Gastrocnemius medialis (tissue), 4 donors: Measurements from ENCODE around the gene IFNGR2.

Source experiments
- POLR2A ChIP-seq, 2 donors: fragments of 450-650 bp; IDR thresholded peaks; one replicate each; pipeline ENCODE4 v1.6.1; 2017; ENCODE audit warnings: antibody characterized with exemption in 2 of 2, mild to moderate bottlenecking in 2 of 2, moderate library complexity in 2 of 2
- TF ChIP-seq, protein P1 (sequence below), 5 experiments: fragments of 450-650 bp in 3 of 5; fragments of 200-600 bp in 2 of 5; sonication (generic) in 2 of 5; IDR thresholded peaks in 4 of 5; conservative IDR thresholded peaks in 1 of 5; 1 replicate in 4 of 5; 2 replicates in 1 of 5; pipeline ENCODE4 v1.5.1; 2016 to 2019; ENCODE audit warnings: antibody characterized with exemption in 5 of 5, mild to moderate bottlenecking in 3 of 5, moderate library complexity in 3 of 5

DNA sequence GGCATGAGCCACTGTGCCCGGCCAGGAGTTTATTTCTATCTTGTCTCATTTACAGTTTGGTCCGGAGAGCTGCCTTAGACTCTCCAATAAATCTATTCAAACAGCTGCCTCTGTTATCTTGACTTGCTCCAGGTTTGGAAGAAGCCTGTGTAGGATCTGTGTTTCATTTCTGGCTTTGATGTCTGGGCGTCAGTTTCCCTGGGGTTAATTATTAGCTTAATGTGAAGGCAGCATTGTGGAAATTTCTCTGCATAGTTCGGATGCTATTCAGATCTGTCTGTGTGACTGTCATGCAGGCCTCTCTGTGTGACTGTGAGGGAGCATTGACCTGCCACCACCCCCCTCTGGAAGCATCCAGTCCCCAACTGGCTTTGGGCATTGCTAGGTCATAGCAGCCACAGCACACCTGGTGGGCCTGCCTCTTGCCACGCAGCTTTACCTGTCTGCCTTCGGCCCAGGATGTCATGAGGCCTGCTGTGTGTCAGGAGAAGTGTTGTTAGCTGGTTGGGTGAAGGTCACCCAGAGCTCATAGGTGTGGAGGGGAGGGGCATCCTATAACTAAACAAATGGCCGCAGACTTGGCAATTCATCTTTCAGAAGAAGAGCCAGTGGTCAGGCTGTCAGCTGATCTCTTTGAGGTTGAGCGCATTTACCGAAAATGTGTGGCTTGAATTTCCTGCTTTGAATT lies 9.8 kb downstream of the IFNGR2 start:
- TF ChIP-seq, protein P1, sequence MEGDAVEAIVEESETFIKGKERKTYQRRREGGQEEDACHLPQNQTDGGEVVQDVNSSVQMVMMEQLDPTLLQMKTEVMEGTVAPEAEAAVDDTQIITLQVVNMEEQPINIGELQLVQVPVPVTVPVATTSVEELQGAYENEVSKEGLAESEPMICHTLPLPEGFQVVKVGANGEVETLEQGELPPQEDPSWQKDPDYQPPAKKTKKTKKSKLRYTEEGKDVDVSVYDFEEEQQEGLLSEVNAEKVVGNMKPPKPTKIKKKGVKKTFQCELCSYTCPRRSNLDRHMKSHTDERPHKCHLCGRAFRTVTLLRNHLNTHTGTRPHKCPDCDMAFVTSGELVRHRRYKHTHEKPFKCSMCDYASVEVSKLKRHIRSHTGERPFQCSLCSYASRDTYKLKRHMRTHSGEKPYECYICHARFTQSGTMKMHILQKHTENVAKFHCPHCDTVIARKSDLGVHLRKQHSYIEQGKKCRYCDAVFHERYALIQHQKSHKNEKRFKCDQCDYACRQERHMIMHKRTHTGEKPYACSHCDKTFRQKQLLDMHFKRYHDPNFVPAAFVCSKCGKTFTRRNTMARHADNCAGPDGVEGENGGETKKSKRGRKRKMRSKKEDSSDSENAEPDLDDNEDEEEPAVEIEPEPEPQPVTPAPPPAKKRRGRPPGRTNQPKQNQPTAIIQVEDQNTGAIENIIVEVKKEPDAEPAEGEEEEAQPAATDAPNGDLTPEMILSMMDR (IDR thresholded peaks at IDR 0.05 in 4 of 5, conservative IDR thresholded peaks at IDR 0.05 in 1 of 5): no peak
- TF ChIP-seq POLR2A (IDR thresholded peaks at IDR 0.05): no peak
